H1 (cell line): ENCODE measurements around the gene SFMBT2. TPM values are rescaled to one million over a fixed set of nuclear protein-coding genes. Genes with fewer than 3 reads are reported as not detected.

Source experiments
- CBX5 ChIP-seq: fragments of 300-800, 300-1000 bp; sonication (generic); IDR thresholded peaks from 2 replicates; pipeline ENCODE4 v1.7.1; 2016; ENCODE audit warnings: antibody characterized with exemption, low read length, low read depth
- CHD7 ChIP-seq: fragments of 300-600 bp; sonication (generic); IDR thresholded peaks from 2 replicates; pipeline ENCODE4 v1.7.1; 2012; ENCODE audit warnings: low read length, moderate library complexity, mild to moderate bottlenecking, inconsistent platforms; ENCODE audit not compliant: insufficient replicate concordance
- CREB1 ChIP-seq: IDR thresholded peaks from 2 replicates; pipeline ENCODE4 v1.6.1; 2012; ENCODE audit warnings: inconsistent platforms
- EGR1 ChIP-seq: IDR thresholded peaks from 2 replicates; pipeline ENCODE4 v1.6.1; 2011; ENCODE audit warnings: low read depth, low read length, borderline replicate concordance
- RBBP5 ChIP-seq: IDR thresholded peaks from 2 replicates; pipeline ENCODE4 v1.7.1; 2012; ENCODE audit warnings: low read depth, mild to moderate bottlenecking, inconsistent platforms, low read length, moderate library complexity, borderline replicate concordance
- SP1 ChIP-seq: IDR thresholded peaks from 2 replicates; pipeline ENCODE4 v1.6.1; 2011; ENCODE audit warnings: low read depth, low read length
- polyA plus RNA-seq, 7 experiments: library from polyadenylated mRNA; depleted of rRNA in 3 of 7; stranded (reverse) in 5 of 7; unstranded in 2 of 7; fragments of >200 nt in 5 of 7; fragments of 200-250 nt in 2 of 7; gene quantifications; 1 replicate in 5 of 7; 2 replicates in 1 of 7; 4 replicates in 1 of 7; pipeline versions ENCODE4 v1.2.1 to v1.2.3, GENCODE V29; 2011 to 2013; ENCODE audit warnings: missing spikeins in 2 of 7, mixed read lengths in 2 of 7
- total RNA-seq: library from RNA; stranded (reverse); fragmentation: NEBNext Ultra II Directional; extraction: Animal tissue kit (Norgen Biotek cat#: 25700); gene quantifications from 2 replicates; pipeline ENCODE4 v1.2.1, GENCODE V29; 2021

Gene SFMBT2
- total and polyA plus RNA-seq, 2 of the 8 experiments (the other 6 are each of a cell fraction or from before 2014, with no cell fraction given) = 2.9 to 11.0 TPM

GRCh38 chr10:7264313-7264756 is 146.5 kb downstream of the SFMBT2 start (continued):
- TF ChIP-seq CHD7 (no peak), EGR1 (no peak), CBX5 (no peak), RBBP5 (no peak), SP1 (no peak), CREB1 (no peak)
